Hepatocyte (in vitro differentiated cells): ENCODE results near the gene DPP10. TPM values are rescaled to one million over a fixed set of nuclear protein-coding genes. Genes with fewer than 3 reads are reported as not detected.

Experiments
- DNase-seq: peaks from one replicate; pipeline ENCODE4 v3.0.0-alpha.2; 2016; ENCODE audit warnings: low spot score
- H2AFZ ChIP-seq: fragments of 200-600 bp; sonication (generic); 2 replicates; pipeline ENCODE4 v1.6.0; 2016; ENCODE audit warnings: antibody characterized with exemption, mild to moderate bottlenecking
- H3K27ac ChIP-seq: fragments of 200-600 bp; sonication (generic); 2 replicates; pipeline ENCODE4 v1.5.1; 2016; ENCODE audit warnings: mild to moderate bottlenecking
- H3K27me3 ChIP-seq: fragments of 200-600 bp; sonication (generic); 2 replicates; pipeline ENCODE4 v1.6.1; 2016
- H3K36me3 ChIP-seq: fragments of 200-600 bp; sonication (generic); replicated peaks from 2 replicates; pipeline ENCODE4 v1.5.1; 2016; ENCODE audit warnings: low read depth; ENCODE audit not compliant: insufficient read depth
- H3K4me1 ChIP-seq: fragments of 200-600 bp; sonication (generic); 2 replicates; pipeline ENCODE4 v1.5.1; 2016; ENCODE audit warnings: mild to moderate bottlenecking, moderate library complexity; ENCODE audit not compliant: insufficient read depth
- H3K4me2 ChIP-seq: fragments of 200-600 bp; sonication (generic); 2 replicates; pipeline ENCODE4 v1.6.0; 2016
- H3K4me3 ChIP-seq: fragments of 200-600 bp; sonication (generic); 2 replicates; pipeline ENCODE4 v1.5.1; 2016; ENCODE audit warnings: mild to moderate bottlenecking
- H3K79me2 ChIP-seq: fragments of 200-600 bp; sonication (generic); 2 replicates; pipeline ENCODE4 v1.6.0; 2017; ENCODE audit warnings: mild to moderate bottlenecking
- H3K9me2 ChIP-seq: fragments of 200-600 bp; sonication (generic); replicated peaks from 2 replicates; pipeline ENCODE4 v1.6.0; 2017; ENCODE audit warnings: mild to moderate bottlenecking; ENCODE audit not compliant: insufficient read depth
- H3K9me3 ChIP-seq: fragments of 200-600 bp; sonication (generic); 2 replicates; pipeline ENCODE4 v1.5.1; 2016; ENCODE audit warnings: low read depth, mild to moderate bottlenecking
- H4K20me1 ChIP-seq: fragments of 200-600 bp; sonication (generic); 2 replicates; pipeline ENCODE4 v1.6.0; 2016; ENCODE audit warnings: mild to moderate bottlenecking; ENCODE audit not compliant: insufficient read depth, poor library complexity, severe bottlenecking
- CTCF ChIP-seq: fragments of 200-600 bp; sonication (generic); IDR thresholded peaks from 2 replicates; pipeline ENCODE4 v1.5.1; 2016; ENCODE audit warnings: antibody characterized with exemption, mild to moderate bottlenecking; ENCODE audit not compliant: poor library complexity
- EZH2 ChIP-seq: fragments of 200-600 bp; sonication (generic); IDR thresholded peaks from 2 replicates; pipeline ENCODE4 v1.6.1; 2016; ENCODE audit warnings: antibody characterized with exemption, mild to moderate bottlenecking, borderline replicate concordance
- EZH2phosphoT487 ChIP-seq: fragments of 200-600 bp; sonication (generic); IDR thresholded peaks from one replicate; pipeline ENCODE4 v1.6.1; 2018; ENCODE audit warnings: antibody characterized with exemption, mild to moderate bottlenecking, low read depth, moderate library complexity; ENCODE audit not compliant: unreplicated experiment, severe bottlenecking
- WGBS: methylation state at CpG from one replicate; pipeline ENCODE4 v1.1.6; 2016; ENCODE audit warnings: low lambda C conversion rate; ENCODE audit errors: missing lambda C conversion rate; 5-methylcytosine and 5-hydroxymethylcytosine counted together
- polyA plus RNA-seq: library from polyadenylated mRNA; unstranded; fragments of >200 nt; fragmentation: Nextera tagmentation; extraction: Ambion mirVana; gene quantifications from 2 replicates; pipeline ENCODE4 v1.2.1, GENCODE V29; 2016
- total RNA-seq: library from RNA; depleted of rRNA; stranded (reverse); fragments of >200 nt; gene quantifications from 2 replicates; pipeline ENCODE4 v1.2.3, GENCODE V29; 2014

DPP10 gene
- total and polyA plus RNA-seq, 2 experiments from 2014 or later, result 5.0 to 15.7 TPM

- H3K36me3 ChIP-seq, result no peaks in the 10 kb centered on the region
- H3K27ac ChIP-seq, result peak overlapping the region; percentile 47
- TF ChIP-seq EZH2 (no peak), EZH2phosphoT487 (no peak), CTCF (no peak)
- H3K79me2 ChIP-seq, result no peaks in the 10 kb centered on the region
- DNase-seq, result peak; percentile 41
- no peaks in the 10 kb centered on the region for H3K9me2 ChIP-seq
- no peaks in the 10 kb centered on the region for H3K4me1 ChIP-seq
- no peaks in the 10 kb centered on the region for H3K9me3 ChIP-seq
- H3K4me3 ChIP-seq, result no peak overlapping the region
- no peaks in the 10 kb centered on the region for H4K20me1 ChIP-seq
- H3K4me2 ChIP-seq, result peak overlapping the region; percentile 26
- no peak overlapping the region for H2AFZ ChIP-seq
- WGBS, result 46% methylated on average over 1 of the region's 1 CpG
- no peaks in the 10 kb centered on the region for H3K27me3 ChIP-seq
These were observed 282.0 kb downstream of the DPP10 start for GRCh38 chr2:114724454-114724853.

DNA sequence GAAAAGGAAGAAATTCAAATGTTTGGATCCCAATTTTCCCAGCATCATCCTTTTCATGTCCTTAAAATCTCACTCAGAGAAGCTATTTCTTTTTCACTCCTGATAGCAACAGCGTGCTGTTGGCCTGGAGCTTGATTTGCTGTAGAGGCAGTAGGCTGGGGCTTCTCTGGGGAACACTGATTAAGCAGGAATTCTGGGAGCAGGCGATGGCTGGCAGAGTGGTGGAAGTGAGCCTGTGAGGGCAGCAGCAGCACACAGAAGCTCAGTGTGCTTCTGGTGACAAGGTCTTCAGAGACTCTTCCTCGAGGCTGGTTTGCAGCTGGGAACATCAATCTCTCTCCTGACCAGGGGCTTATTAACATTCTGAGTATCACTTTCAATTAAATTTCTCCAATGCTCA, 284.6 kb downstream of the DPP10 start:
- Histone ChIP-seq H3K4me2 (no peak overlapping the region), H3K36me3 (no peaks in the 10 kb centered on the region), H3K9me2 (no peaks in the 10 kb centered on the region), H3K79me2 (no peaks in the 10 kb centered on the region), H3K27ac (no peak overlapping the region), H3K4me3 (no peak overlapping the region), H2AFZ (no peak overlapping the region), H3K4me1 (no peaks in the 10 kb centered on the region), H3K9me3 (no peaks in the 10 kb centered on the region), H4K20me1 (no peaks in the 10 kb centered on the region), H3K27me3 (no peaks in the 10 kb centered on the region)
- DNase-seq, result no peak
- WGBS, result 90% methylated on average over 3 of the region's 3 CpGs
- TF ChIP-seq EZH2, result no peak
- TF ChIP-seq CTCF, result no peak
- no peak for TF ChIP-seq EZH2phosphoT487

- Histone ChIP-seq H3K79me2 (no peaks in the 10 kb centered on the region), H3K9me2 (no peaks in the 10 kb centered on the region), H4K20me1 (no peaks in the 10 kb centered on the region), H3K9me3 (no peaks in the 10 kb centered on the region), H3K4me3 (no peak overlapping the region), H3K4me1 (no peaks in the 10 kb centered on the region), H3K36me3 (no peaks in the 10 kb centered on the region), H3K27ac (no peak overlapping the region), H3K4me2 (no peak overlapping the region), H2AFZ (no peak overlapping the region), H3K27me3 (no peaks in the 10 kb centered on the region)
- WGBS, result 47% methylated on average over 4 of the region's 4 CpGs
- TF ChIP-seq CTCF, result no peak
- TF ChIP-seq EZH2phosphoT487, result no peak
- TF ChIP-seq EZH2, result no peak
- DNase-seq, result peak; percentile 8
These were observed 285.9 kb downstream of the DPP10 start for GRCh38 chr2:114728372-114728771.

DNA sequence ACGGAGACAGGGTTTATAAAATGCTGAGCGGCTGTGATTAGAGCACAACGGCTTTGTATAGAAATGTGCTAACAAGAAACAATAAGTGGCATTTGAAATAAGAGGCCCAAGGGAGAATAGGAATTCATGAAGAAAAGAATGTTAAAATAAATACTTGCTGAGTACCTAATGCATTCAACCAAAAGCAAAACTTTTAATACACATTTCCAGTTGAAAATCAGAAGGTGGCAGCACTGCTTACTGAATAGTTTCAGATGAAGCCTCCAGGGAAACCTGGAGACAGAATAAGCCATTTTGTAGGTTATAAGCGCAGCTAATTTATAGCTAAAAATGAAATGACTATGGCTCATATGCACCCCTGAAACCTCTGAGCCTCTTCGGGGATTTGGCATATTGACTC, 286.6 kb downstream of the DPP10 start:
- 52% methylated on average over 5 of the region's 5 CpGs for WGBS

More for the DNA sequence above, 286.6 kb downstream of the DPP10 start:
- Histone ChIP-seq H3K4me3 (no peak overlapping the region), H3K27ac (no peak overlapping the region), H3K36me3 (no peaks in the 10 kb centered on the region), H3K4me2 (no peak overlapping the region), H3K79me2 (no peaks in the 10 kb centered on the region), H4K20me1 (no peaks in the 10 kb centered on the region), H3K9me2 (no peaks in the 10 kb centered on the region), H3K4me1 (no peaks in the 10 kb centered on the region), H3K9me3 (no peaks in the 10 kb centered on the region), H3K27me3 (no peaks in the 10 kb centered on the region), H2AFZ (no peak overlapping the region)
- TF ChIP-seq CTCF (peak; percentile 57), EZH2phosphoT487 (no peak), EZH2 (no peak)
- peak; percentile 36 for DNase-seq
